Left hindlimb (tissue), 1 donor: ENCODE data around the gene TFG.

Experiments used
- DNase-seq: peaks from one replicate; pipeline ENCODE4 v3.0.0-alpha.2; 2018

TFG gene

DNA sequence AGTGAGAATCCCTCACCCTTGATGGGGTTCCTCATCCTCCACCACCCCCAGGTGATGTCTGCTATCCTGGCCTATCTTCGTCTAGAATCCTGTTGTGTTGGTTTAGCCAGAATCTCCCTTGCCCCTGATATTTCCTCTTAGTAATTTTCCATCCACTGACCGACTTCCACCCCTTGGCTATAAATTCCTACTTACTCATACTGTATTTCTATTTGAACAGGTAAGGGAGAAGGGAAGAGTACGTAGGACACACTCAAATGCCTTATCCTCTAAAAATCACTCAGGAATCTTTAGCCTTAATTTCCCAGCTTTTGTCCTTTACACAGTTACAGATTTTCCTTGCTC, 678 bp upstream of the TFG start:
- DNase-seq = no peak

GRCh38 chr3:100709842-100710260, 557 bp downstream of the TFG start:
- peak; percentile 80 for DNase-seq

DNA sequence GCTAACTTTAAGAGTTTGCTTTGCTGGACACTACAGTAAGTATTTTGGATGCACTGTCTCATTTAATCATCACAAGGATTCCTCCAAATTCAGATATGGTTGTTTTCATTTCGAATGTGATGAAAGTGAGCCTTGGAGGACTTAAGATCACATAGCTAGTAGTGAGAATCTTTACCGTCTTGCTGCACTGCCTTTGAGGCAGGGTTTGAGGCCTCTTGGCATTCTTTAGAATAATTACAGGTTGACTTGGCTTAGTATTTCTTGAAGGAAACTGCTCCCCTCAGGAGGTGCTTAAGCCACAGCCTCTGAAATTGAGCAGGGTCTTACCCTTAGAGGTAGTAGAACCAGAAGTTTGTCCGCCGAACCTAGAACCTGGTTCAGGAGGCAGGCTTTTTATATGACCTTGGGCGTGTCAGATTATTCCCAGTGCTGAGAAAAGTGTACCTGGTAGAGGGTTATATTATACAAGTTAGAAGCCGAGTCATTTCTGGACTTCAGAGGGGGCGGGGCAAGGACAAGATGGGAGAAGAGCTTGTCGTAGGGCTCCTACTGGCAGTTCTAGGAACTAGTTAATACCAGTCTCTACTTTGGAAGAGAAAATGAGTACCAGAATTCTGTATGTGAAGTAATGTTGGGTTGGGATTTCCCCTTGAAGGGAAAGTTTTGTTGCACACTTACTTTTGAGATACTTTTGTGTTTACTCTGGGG, 1.1 kb downstream of the TFG start:
- DNase-seq = peak; percentile 49

DNA sequence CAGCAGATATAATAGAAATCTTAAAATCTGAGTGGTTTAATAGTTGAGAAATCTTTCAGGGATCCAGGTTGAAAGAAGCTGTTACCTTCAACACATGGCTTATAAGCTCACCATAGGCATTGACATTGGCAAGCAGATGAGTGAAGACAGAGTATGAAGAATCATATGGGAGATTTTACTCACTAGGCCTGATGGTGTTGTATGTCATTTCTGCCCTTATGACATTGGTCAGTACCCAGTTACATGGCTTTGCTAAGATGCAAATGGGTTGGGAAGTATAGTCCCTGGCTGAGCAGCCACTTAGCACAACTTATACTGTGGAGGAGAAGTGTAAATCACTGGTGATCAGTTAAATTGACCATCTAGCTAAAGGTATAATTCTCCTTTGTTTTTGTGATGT, 5.9 kb downstream of the TFG start:
- DNase-seq = no peak

DNA sequence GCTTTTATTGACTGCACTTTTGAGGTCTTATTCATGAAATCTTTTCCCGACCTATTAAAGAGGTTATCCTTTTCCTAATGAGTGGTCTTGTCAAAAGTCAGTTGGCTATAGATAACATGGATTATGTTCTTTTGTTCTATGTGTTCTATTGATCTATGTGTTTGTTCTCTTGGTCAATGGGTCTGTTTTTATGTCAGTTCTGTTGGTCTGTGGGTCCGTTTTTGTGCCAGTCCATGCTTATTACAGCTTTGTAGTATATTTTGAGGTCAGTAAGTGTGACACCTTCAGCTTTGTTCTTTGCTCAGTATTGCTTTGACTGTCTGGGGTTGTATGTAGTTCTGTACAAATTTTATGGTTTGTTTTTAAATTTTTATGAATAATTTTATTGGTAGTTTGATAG, 7.8 kb downstream of the TFG start:
- DNase-seq = no peak

DNA sequence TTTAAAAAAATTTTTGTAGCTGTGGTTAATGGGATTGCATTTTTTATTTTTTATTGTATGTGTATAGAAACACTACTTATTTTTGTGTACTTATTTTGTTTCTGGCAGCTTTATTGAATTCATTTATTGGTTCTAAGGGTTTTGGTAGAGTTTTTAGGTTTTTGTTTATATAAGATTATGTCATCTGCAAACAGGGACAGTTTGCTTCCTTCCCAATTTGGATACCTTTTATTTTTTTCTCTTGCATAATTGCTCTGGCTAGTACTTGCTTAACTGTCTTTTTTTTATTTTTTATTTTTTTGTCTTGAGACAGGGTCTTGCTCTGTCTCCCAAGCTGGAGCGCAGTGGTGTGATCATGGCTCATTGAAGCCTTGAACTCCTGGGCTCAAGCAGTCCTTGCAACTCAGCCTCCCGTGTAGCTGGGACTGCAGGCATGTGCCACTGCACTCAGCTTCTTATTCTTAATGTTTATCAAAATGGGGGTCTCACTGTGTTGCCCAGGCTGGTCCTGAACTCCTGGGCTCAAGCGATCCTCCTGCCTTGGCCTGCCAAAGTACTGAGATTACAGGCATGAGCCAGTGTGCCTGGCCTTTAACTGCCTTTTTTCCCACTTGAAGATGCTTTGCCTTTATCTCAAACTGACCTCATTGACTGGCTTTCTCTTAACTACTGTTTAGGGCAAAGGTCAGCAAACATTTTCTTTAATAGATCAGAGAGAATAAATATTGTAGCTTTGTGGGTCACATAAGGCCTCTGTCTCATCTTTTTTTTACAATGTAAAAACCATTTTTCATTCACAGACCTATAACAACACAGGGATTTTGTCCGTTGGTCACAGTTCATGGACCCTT, 8.6 kb downstream of the TFG start:
- no peak for DNase-seq

- no peak for DNase-seq
These were observed 9.8 kb downstream of the TFG start for GRCh38 chr3:100719136-100719535.

- DNase-seq = no peak
These were observed 11.1 kb downstream of the TFG start for GRCh38 chr3:100720426-100720825.

- no peak for DNase-seq
These were observed 16.7 kb downstream of the TFG start for GRCh38 chr3:100725935-100726513.

DNA sequence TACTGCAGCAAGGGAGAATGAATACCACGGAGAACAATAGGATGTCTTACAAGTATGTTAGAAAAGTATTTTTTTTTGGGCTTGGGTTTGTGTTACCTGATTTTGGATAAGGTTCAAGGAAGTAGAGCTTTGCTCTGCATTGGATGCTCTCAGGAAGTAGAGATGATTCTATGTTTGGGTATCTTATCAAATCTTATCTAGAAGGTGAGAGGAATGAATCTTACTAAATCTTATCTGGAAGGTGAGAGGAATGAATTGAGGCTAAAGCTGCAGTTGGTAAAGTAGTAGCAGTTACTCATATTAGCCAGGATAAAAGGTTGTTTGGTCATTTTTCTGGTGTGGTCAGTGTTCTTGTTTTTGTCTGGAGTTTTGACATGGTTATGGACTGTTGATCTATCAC, 17.4 kb downstream of the TFG start:
- no peak for DNase-seq

DNA sequence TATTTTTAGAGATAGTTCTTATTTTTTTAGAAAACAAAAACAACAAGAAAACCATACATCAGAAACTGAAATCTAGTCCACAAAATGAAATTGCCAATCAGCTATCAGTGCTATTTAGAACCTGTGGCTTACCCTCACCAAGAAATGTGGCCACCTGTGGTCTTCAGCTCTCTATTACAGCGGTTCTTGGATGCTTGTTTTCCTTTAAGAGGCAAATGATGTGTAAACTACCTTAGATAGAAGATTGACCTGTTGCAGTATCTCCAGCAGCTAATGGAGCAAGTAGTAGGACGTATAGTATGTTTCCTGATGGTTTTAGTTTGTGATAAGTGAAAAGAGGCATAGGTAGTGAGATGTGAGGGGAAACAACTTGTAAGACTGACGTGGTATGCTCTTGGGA, 21.2 kb downstream of the TFG start:
- no peak for DNase-seq

GRCh38 chr3:100732435-100732834, 23.1 kb downstream of the TFG start:
- DNase-seq = no peak

DNA sequence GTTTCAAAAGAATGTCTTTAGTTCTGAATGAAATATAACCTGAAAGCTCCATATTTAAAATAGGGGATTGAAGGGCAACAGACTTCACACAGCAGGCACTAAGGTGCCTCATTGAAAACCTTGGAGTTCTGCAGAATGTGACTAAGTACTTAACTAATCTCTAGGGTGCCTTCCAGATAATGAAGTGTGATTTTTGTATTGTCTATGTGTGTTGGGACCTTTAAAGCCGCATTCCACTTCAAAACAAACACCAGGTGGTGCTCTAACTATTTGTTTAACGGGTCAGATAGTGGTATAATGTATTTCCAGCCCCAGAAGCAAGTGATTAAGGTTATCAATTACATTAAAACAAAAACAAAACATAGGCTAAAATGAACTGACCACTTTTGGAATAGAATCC, 28.0 kb downstream of the TFG start:
- DNase-seq = no peak

DNA sequence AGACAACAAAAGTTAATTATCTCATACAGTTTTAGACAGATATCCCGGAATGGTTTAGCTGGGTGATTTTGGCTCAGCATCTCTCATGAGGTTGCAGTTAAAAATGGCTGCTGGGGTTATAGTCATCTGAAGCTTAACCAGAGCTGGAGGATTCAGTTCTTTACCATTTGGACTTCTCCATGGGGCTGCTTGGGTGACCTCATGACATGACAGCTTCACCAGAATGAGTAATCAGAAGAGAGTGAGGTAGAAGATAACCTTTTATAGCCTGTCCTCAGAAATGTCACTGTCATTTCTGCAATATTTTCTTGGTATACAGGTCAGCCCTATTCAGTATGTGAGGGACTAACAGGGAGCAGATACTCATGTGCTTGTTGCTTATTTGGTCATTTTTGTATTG, 30.9 kb downstream of the TFG start:
- no peak for DNase-seq

GRCh38 chr3:100743535-100743934, 34.2 kb downstream of the TFG start:
- DNase-seq = no peak

DNA sequence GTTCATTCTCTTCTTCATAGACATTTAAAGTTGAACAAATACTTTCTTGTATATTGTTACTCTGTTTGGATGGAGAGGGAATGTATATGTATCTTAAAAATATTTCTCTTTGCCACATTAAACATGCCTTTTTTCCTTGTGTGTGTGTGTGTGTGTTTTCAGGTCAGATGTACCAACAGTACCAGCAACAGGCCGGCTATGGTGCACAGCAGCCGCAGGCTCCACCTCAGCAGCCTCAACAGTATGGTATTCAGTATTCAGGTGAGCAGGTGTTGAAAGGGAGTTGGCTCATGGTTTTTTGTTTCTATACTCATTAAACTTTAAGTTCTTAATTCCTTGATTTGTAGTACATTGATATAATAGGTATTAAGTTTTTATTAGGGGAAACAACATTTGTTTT, 35.4 kb downstream of the TFG start:
- DNase-seq = no peak

DNA sequence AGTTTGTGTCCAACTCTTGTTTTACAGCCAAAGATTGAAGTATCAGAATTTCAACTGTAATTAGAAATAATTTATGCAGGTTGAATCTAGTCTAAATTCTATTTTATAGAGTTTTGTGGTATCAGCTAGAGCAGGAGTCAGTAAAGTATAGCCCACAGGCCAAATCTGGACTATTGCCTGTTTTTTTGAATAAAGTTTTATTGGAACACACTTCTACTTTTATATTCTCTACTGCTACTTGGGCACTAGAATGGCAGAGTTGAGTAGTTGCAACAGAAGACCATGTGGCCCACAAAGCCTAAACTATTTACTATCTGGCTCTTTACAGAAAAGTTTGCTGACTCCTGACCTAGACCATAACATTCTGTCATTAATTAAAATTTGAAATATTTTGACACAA, 36.3 kb downstream of the TFG start:
- no peak for DNase-seq

DNA sequence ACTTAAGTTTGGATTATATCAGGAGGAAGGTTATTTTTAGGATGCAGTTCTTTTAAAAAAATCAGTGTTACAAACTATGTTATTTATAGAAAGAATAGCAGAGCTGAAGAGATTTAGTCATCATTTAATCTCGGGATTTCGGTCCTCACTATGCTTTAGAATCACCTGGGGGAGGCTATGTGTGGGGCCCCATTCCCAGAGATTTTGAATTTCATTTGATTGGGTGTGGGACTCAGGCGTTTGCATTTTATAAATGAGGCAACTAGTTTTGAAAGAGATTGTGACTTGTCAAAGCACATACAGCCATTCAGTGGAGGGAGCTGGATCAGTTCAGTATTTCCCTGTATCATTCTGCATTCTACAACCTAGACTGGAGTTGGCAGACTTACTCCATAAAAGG, 36.8 kb downstream of the TFG start:
- DNase-seq = no peak

- no peak for DNase-seq
These were observed 38.9 kb downstream of the TFG start for GRCh38 chr3:100748220-100748619.

- no peak for DNase-seq
These were observed 39.7 kb downstream of the TFG start for GRCh38 chr3:100748967-100749366.

- no peak for DNase-seq
These were observed 44.6 kb downstream of the TFG start for GRCh38 chr3:100753846-100754245.

- no peak for DNase-seq
These were observed 45.5 kb downstream of the TFG start for GRCh38 chr3:100754563-100755334.

DNA sequence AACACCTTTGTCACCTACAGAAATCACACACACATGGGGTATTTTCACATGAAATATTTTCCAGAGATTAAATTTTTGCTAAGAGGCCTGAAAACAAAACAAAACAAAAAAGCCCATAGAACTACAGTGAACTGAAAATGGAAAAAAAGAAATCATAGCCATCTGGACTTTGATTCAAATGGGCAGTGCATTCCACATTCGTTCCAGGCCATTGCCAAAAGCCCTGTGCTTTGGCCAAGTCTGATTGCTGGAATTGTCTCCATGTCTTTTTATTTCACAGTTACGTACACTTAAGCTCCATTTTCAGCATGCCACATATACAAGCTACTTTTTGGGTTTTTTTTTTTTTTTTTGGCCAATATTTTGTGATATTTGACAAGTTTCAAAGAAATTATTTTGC, 47.1 kb downstream of the TFG start:
- peak; percentile 72 for DNase-seq
